ENCODE measurements around the gene GALNT7. TPM values are rescaled to one million over a fixed set of nuclear protein-coding genes. Genes with fewer than 3 reads are reported as not detected.

GALNT7 gene
- total RNA-seq, 1 donor from 2014 or later: 6.1 TPM

- no peaks in the 10 kb centered on the region for H3K36me3 ChIP-seq
- H3K4me1 ChIP-seq: peaks cover 24% of the 10 kb centered on the region
- no peak overlapping the region for H3K27ac ChIP-seq (replicated peaks)
- H3K27me3 ChIP-seq (ENCODE audit: low read depth): no peaks in the 10 kb centered on the region
- TF ChIP-seq, protein P1, sequence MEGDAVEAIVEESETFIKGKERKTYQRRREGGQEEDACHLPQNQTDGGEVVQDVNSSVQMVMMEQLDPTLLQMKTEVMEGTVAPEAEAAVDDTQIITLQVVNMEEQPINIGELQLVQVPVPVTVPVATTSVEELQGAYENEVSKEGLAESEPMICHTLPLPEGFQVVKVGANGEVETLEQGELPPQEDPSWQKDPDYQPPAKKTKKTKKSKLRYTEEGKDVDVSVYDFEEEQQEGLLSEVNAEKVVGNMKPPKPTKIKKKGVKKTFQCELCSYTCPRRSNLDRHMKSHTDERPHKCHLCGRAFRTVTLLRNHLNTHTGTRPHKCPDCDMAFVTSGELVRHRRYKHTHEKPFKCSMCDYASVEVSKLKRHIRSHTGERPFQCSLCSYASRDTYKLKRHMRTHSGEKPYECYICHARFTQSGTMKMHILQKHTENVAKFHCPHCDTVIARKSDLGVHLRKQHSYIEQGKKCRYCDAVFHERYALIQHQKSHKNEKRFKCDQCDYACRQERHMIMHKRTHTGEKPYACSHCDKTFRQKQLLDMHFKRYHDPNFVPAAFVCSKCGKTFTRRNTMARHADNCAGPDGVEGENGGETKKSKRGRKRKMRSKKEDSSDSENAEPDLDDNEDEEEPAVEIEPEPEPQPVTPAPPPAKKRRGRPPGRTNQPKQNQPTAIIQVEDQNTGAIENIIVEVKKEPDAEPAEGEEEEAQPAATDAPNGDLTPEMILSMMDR (IDR thresholded peaks at IDR 0.05; ENCODE audit: borderline replicate concordance): no peak
- no peak overlapping the region for H3K4me3 ChIP-seq
- H3K9me3 ChIP-seq (replicated peaks): no peaks in the 10 kb centered on the region
- no peak for DNase-seq
- intact Hi-C loops (cut with micrococcal nuclease): no loop called here
These were observed 66.4 kb downstream of the GALNT7 start for GRCh38 chr4:173235050-173235449.

DNA sequence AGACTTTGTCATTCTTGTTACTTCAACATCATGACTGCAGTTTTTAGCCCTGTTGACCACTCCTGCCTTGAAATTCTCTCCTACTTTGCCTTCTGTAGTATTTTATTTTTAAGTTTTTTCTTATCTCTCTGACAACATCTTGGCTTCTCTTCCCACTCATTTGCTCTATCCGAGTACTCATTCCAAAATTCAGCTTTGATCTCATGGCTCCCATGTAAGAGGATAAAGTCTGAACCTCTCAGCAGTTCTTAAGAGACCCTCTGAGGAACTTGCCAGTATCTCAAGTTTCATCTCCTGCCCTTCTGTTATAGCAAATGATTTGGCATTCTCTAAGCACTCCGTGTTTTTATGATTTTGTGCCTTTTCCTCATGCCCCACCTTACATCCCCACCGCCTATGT, 67.7 kb downstream of the GALNT7 start:
- H3K4me1 ChIP-seq: peaks cover 24% of the 10 kb centered on the region
- no peak for DNase-seq
- H3K9me3 ChIP-seq (replicated peaks): no peaks in the 10 kb centered on the region
- no peak overlapping the region for H3K4me3 ChIP-seq
- no peaks in the 10 kb centered on the region for H3K27me3 ChIP-seq (ENCODE audit: low read depth)
- TF ChIP-seq, protein P1 (IDR thresholded peaks at IDR 0.05; ENCODE audit: borderline replicate concordance): no peak
- H3K27ac ChIP-seq (replicated peaks): no peak overlapping the region
- no peaks in the 10 kb centered on the region for H3K36me3 ChIP-seq
- intact Hi-C loops (cut with micrococcal nuclease): no loop called here

DNA sequence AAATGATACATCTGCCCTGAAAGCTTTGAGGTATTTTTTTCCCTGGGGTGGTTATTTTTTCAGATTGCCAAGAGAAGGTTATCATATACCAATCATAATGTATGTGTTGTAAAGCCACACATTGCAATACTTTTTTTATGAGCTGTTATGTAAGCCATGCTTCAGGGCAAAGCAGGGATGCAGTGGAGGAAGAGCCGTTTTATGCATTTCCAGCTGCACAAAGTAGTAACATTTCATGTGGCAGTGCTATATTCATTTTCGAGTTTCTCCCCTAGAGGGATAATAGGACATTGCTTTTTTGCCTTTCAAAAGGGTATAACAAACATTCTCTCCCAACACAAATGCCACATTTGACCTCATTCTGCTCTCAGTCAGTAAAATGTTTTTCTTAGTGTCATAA, 68.5 kb downstream of the GALNT7 start:
- no peak overlapping the region for H3K27ac ChIP-seq (replicated peaks)
- TF ChIP-seq, protein P1 (IDR thresholded peaks at IDR 0.05; ENCODE audit: borderline replicate concordance): no peak
- H3K4me1 ChIP-seq: peaks cover 19% of the 10 kb centered on the region
- intact Hi-C loops (cut with micrococcal nuclease): no loop called here
- H3K9me3 ChIP-seq (replicated peaks): no peaks in the 10 kb centered on the region
- DNase-seq: no peak
- H3K27me3 ChIP-seq (ENCODE audit: low read depth): no peaks in the 10 kb centered on the region
- no peaks in the 10 kb centered on the region for H3K36me3 ChIP-seq
- no peak overlapping the region for H3K4me3 ChIP-seq

DNA sequence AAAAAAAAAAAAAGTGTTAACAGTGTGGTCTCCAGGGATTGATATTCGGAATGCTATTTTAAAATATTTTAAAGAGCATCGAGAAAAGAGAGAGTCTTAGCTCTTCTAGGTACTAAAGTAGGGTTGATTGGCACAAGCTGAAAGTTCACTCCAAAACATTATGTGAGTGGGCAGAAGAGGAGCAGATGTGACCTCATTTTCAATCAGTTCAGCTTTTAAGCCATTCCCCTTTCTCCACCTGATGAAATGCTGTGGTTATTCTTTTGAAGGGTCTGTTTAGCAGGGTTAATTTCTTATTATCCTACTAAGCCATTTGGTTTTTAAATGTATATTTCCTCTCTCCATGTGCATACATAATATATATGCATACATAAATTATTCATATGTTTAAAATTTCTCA, 69.2 kb downstream of the GALNT7 start:
- Histone ChIP-seq H3K4me1 (peaks cover 19% of the 10 kb centered on the region), H3K27ac (replicated peaks) (no peak overlapping the region), H3K9me3 (replicated peaks) (no peaks in the 10 kb centered on the region), H3K36me3 (no peaks in the 10 kb centered on the region), H3K27me3 (ENCODE audit: low read depth) (no peaks in the 10 kb centered on the region), H3K4me3 (no peak overlapping the region)
- TF ChIP-seq, protein P1 (IDR thresholded peaks at IDR 0.05; ENCODE audit: borderline replicate concordance): no peak
- no peak for DNase-seq
- intact Hi-C loops (cut with micrococcal nuclease): no loop called here

DNA sequence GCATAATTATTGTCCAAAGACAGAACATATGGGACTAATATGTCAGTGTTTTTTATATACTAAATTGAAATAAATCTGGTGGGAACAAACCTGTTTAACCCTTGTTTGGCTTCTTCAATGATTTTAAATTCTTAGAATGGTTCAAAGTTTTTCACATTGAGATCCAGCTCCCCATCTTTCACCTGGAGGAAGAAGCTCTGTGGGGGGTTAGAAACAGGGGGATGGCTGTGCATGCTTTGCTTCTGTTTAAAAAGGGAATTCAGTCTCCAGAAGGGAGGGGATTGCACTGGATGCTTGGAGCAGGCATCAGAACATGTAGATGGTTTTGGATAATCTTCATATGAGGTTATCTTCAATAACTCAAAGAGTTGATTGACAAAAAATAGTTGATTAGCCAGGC, 72.1 kb downstream of the GALNT7 start:
- no peak overlapping the region for H3K4me3 ChIP-seq
- no peaks in the 10 kb centered on the region for H3K9me3 ChIP-seq (replicated peaks)
- peaks cover 19% of the 10 kb centered on the region for H3K4me1 ChIP-seq
- no peak for DNase-seq
- intact Hi-C loops (cut with micrococcal nuclease): no loop called here
- TF ChIP-seq, protein P1 (IDR thresholded peaks at IDR 0.05; ENCODE audit: borderline replicate concordance): no peak
- H3K27me3 ChIP-seq (ENCODE audit: low read depth): no peaks in the 10 kb centered on the region
- H3K27ac ChIP-seq (replicated peaks): no peak overlapping the region
- no peaks in the 10 kb centered on the region for H3K36me3 ChIP-seq
